Hepatocyte (in vitro differentiated cells): ENCODE measurements around the gene PRRG2.
A peak's percentile ranks its signal among the peaks of the same experiment; 100 is the strongest.

ENCODE experiments used
- EZH2phosphoT487 ChIP-seq: fragments of 200-600 bp; sonication (generic); IDR thresholded peaks from one replicate; pipeline ENCODE4 v1.6.1; 2018; ENCODE audit warnings: antibody characterized with exemption, mild to moderate bottlenecking, low read depth, moderate library complexity; ENCODE audit not compliant: unreplicated experiment, severe bottlenecking
- TF ChIP-seq, protein P1 (sequence below): fragments of 200-600 bp; sonication (generic); IDR thresholded peaks from 2 replicates; pipeline ENCODE4 v1.5.1; 2016; ENCODE audit warnings: antibody characterized with exemption, mild to moderate bottlenecking; ENCODE audit not compliant: poor library complexity

DNA sequence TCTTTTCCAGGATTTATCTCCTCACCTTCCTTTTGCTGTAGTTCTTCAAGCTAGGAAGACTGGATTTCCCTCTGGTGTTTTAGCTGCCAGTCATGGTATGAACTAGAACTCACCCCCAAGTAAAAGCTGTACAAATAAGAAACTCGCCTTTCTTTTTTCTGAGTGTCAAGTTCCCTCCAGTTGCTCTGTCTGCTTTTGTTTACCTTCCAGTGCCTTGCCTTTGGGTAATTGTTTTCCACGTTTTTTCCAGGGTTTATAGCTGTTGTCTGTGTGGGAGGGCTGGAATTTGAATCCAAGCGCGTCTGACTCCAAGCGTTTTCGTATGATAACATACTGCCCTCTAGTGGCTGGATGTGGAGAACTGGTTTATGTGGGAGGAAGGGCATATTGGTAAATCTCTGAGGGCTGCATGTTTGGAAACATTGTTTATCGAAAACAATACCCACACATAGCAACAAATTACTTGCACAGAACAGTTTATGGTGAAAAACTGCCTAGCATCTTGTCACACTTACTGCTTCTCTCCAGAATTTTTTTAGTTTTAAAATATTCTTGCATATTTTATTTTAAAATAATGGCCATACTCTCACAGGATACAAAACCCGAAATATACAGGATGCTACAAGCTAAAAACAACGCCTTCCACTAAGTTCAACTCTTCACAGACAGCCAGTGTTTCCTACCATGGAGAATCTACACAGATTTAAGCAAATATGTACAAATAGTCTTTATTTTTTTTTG lies 34.1 kb upstream of the PRRG2 start:
- TF ChIP-seq, protein P1, sequence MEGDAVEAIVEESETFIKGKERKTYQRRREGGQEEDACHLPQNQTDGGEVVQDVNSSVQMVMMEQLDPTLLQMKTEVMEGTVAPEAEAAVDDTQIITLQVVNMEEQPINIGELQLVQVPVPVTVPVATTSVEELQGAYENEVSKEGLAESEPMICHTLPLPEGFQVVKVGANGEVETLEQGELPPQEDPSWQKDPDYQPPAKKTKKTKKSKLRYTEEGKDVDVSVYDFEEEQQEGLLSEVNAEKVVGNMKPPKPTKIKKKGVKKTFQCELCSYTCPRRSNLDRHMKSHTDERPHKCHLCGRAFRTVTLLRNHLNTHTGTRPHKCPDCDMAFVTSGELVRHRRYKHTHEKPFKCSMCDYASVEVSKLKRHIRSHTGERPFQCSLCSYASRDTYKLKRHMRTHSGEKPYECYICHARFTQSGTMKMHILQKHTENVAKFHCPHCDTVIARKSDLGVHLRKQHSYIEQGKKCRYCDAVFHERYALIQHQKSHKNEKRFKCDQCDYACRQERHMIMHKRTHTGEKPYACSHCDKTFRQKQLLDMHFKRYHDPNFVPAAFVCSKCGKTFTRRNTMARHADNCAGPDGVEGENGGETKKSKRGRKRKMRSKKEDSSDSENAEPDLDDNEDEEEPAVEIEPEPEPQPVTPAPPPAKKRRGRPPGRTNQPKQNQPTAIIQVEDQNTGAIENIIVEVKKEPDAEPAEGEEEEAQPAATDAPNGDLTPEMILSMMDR: peak; percentile 90
- no peak for TF ChIP-seq EZH2phosphoT487
